Thyroid gland (tissue), 4 donors: ENCODE results near the gene TMA7. TPM values are rescaled to one million over a fixed set of nuclear protein-coding genes. Genes with fewer than 3 reads are reported as not detected.

Experiments used
- DNase-seq, 2 donors: peaks; one replicate each; pipeline ENCODE4 v3.0.0-alpha.2; 2019
- H3K27ac ChIP-seq, 3 donors: fragments of 200-600 bp; sonication (generic); 1 replicate in 2 of 3; 2 replicates in 1 of 3; pipeline ENCODE4 v1.5.1; 2016 to 2019; ENCODE audit warnings: mild to moderate bottlenecking in 1 of 3, moderate library complexity in 1 of 3
- H3K27me3 ChIP-seq: fragments of 200-600 bp; sonication (generic); one replicate; pipeline ENCODE4 v1.5.1; 2019
- H3K36me3 ChIP-seq, 2 donors: fragments of 200-600 bp; sonication (generic); one replicate each; pipeline ENCODE4 v1.5.1; 2016 to 2019
- H3K4me1 ChIP-seq, 2 donors: fragments of 200-600 bp; sonication (generic); one replicate each; pipeline ENCODE4 v1.5.1; 2017 to 2019
- H3K4me3 ChIP-seq, 3 donors: fragments of 200-600 bp; sonication (generic); replicated peaks in 1 of 3; 1 replicate in 2 of 3; 2 replicates in 1 of 3; pipeline ENCODE4 v1.5.1; 2016; ENCODE audit warnings: mild to moderate bottlenecking in 1 of 3
- H3K9me3 ChIP-seq: fragments of 200-600 bp; sonication (generic); one replicate; pipeline ENCODE4 v1.5.1; 2017
- POLR2A ChIP-seq, 2 donors: fragments of 450-650 bp; IDR thresholded peaks; one replicate each; pipeline ENCODE4 v1.6.1; 2017; ENCODE audit warnings: antibody characterized with exemption in 2 of 2, mild to moderate bottlenecking in 2 of 2, moderate library complexity in 1 of 2
- WGBS, 2 donors: methylation state at CpG; one replicate each; pipeline ENCODE4 v1.1.5; 2017; 5-methylcytosine and 5-hydroxymethylcytosine counted together
- intact Hi-C: fragments of 100-400 bp; cut with DNase I; formaldehyde crosslinking; loops from one replicate; pipeline ENCODE4 v1.15.1; 2023
- total RNA-seq, 4 donors: library from RNA; depleted of rRNA; stranded (reverse); fragments of >200 nt; gene quantifications; one replicate each; pipeline ENCODE4 v1.2.3, GENCODE V29; 2016
- TF ChIP-seq, protein P1 (sequence below), 6 experiments: fragments of 200-600 bp in 3 of 6; fragments of 450-650 bp in 3 of 6; sonication (generic) in 3 of 6; IDR thresholded peaks; one replicate each; pipeline ENCODE4 v1.5.1; 2016 to 2019; ENCODE audit warnings: antibody characterized with exemption in 6 of 6, mild to moderate bottlenecking in 2 of 6, inconsistent platforms in 1 of 6, moderate library complexity in 1 of 6

TMA7 gene
- total RNA-seq, 4 donors from 2014 or later, result 133 to 413 (median 301) TPM

DNA sequence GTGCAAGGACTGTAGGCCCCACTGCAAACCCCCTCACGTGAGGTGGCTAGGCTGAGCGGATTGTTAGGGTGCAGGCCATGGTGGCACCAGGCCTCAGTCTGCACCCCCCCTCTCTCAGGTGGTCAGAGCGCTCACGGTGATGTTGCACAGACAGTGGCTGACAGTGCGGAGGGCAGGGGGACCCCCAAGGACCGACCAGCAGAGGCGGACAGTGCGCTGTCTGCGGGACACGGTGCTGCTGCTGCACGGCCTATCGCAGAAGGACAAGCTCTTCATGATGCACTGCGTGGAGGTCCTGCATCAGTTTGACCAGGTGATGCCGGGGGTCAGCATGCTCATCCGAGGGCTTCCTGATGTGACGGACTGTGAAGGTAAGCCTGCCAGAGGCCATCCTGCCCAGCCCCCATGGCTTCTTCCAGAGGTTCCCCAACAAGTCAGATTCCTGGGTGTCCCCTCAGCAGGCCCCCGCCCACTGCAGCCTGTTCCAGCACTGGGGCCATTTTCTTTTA, 24.7 kb downstream of the TMA7 start:
- Histone ChIP-seq H3K27ac (peak overlapping the region; percentile 99 to 100 (median 100)), H3K9me3 (no peaks in the 10 kb centered on the region), H3K4me3 (no peak overlapping the region), H3K4me1 (peaks cover 20 to 42% of the 10 kb centered on the region in 2 donors), H3K27me3 (no peaks in the 10 kb centered on the region), H3K36me3 (peaks cover 27 to 29% of the 10 kb centered on the region in 2 donors)
- 90 to 94% methylated on average over 14 to 17 of the region's 17 CpGs for WGBS, 2 donors
- intact Hi-C loops, result loop anchor here (5.0 kb wide), 2 partner anchors 38 to 83 kb away; partner anchors contain the start of gene SHISA5
- no peak for DNase-seq
- TF ChIP-seq POLR2A (IDR thresholded peaks at IDR 0.05), result no peak
- TF ChIP-seq, protein P1, sequence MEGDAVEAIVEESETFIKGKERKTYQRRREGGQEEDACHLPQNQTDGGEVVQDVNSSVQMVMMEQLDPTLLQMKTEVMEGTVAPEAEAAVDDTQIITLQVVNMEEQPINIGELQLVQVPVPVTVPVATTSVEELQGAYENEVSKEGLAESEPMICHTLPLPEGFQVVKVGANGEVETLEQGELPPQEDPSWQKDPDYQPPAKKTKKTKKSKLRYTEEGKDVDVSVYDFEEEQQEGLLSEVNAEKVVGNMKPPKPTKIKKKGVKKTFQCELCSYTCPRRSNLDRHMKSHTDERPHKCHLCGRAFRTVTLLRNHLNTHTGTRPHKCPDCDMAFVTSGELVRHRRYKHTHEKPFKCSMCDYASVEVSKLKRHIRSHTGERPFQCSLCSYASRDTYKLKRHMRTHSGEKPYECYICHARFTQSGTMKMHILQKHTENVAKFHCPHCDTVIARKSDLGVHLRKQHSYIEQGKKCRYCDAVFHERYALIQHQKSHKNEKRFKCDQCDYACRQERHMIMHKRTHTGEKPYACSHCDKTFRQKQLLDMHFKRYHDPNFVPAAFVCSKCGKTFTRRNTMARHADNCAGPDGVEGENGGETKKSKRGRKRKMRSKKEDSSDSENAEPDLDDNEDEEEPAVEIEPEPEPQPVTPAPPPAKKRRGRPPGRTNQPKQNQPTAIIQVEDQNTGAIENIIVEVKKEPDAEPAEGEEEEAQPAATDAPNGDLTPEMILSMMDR (IDR thresholded peaks at IDR 0.05), result no peak

GRCh38 chr3:48465237-48465530, 25.1 kb downstream of the TMA7 start:
- Histone ChIP-seq H3K27me3 (no peaks in the 10 kb centered on the region), H3K9me3 (no peaks in the 10 kb centered on the region), H3K36me3 (peaks cover 23 to 27% of the 10 kb centered on the region in 2 donors), H3K4me3 (no peak overlapping the region), H3K27ac (peak overlapping the region; percentile 99 to 100 (median 100)), H3K4me1 (peaks cover 20 to 46% of the 10 kb centered on the region in 2 donors)
- TF ChIP-seq POLR2A (IDR thresholded peaks at IDR 0.05), result no peak
- TF ChIP-seq, protein P1 (IDR thresholded peaks at IDR 0.05), result no peak
- intact Hi-C loops, result loop anchor here (5.0 kb wide), 1 partner anchor 37 kb away; the partner anchor contains the start of gene SHISA5
- WGBS, 2 donors, result 21 to 24% methylated on average over 5 to 7 of the region's 7 CpGs
- DNase-seq, result no peak

DNA sequence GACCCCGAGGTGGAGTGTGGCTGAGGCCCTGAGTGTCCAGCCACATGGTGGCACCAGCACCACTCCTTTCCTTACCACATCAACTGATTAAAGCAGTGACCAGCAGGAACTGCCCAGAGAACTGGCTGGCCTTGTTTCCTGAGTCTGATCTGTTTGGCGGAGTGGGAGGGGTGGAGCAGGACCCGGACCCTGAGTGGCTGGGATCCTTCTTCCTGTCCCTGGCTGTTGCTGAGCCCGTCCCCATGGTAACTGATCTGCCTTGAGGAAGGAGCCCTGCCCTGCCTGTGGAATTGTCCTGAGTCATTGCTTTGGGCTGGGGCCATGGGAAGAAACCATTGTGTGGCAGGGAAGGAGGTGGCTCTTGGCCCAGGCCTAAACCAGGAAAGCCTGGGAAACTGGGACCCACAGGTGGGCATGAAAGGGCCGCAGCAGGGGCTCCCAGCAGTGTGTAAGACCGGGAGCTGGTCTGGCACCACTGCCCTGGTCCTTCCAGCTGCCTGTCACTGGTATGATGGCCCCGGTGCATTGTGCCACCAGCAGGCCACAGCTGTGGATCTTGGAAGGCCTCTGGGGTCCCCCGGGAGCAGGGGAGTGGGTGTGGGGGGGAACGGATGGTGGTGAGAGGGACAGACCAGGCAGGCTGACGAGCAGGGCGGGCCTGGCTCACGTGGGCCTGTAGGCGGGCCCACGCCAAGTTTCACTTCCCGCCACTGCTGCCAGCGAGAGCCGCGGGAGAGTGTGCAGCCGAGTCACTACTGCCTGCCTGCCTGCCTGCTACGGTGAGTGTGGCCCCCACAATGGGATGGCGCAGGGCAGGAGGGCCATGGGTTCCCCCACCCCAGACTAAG, 25.7 kb downstream of the TMA7 start:
- H3K4me1 ChIP-seq, result peaks cover 20 to 51% of the 10 kb centered on the region in 2 donors
- WGBS, 2 donors, result 9 to 15% methylated on average over 5 to 11 of the region's 21 CpGs
- H3K27me3 ChIP-seq, result no peaks in the 10 kb centered on the region
- TF ChIP-seq, protein P1 (IDR thresholded peaks at IDR 0.05), result peak in 5 of 6 experiments; percentile 49 to 88 (median 86)
- peak in 1 of 2 donors; percentile 62 for TF ChIP-seq POLR2A (IDR thresholded peaks at IDR 0.05)
- no peaks in the 10 kb centered on the region for H3K9me3 ChIP-seq
- H3K27ac ChIP-seq, result peak overlapping the region; percentile 99 to 100 (median 100)
- intact Hi-C loops, result loop anchor here (5.0 kb wide), 1 partner anchor 37 kb away; the partner anchor contains the start of gene SHISA5
- peak overlapping the region in 1 of 3 donors; percentile 28 for H3K4me3 ChIP-seq
- H3K36me3 ChIP-seq, result peaks cover 17 to 21% of the 10 kb centered on the region in 2 donors
- DNase-seq, result peak; percentile 99 to 100

- intact Hi-C loops, result loop anchor here (5.0 kb wide), 1 partner anchor 36 kb away; the partner anchor contains the start of gene SHISA5
- DNase-seq, result no peak
- WGBS, 2 donors, result 54 to 63% methylated on average over 7 to 10 of the region's 19 CpGs
- Histone ChIP-seq H3K36me3 (peaks cover 13 to 14% of the 10 kb centered on the region in 2 donors), H3K4me1 (peaks cover 20 to 56% of the 10 kb centered on the region in 2 donors), H3K27ac (peak overlapping the region; percentile 99 to 100 (median 100)), H3K27me3 (no peaks in the 10 kb centered on the region), H3K4me3 (peak overlapping the region in 1 of 3 donors; percentile 28), H3K9me3 (no peaks in the 10 kb centered on the region)
- TF ChIP-seq, protein P1 (IDR thresholded peaks at IDR 0.05), result no peak
- no peak for TF ChIP-seq POLR2A (IDR thresholded peaks at IDR 0.05)
Measured at GRCh38 chr3:48466386-48467109, 26.5 kb downstream of the TMA7 start.
